HepG2 (cell line): ENCODE results near the gene ASPRV1. TPM values are rescaled to one million over a fixed set of nuclear protein-coding genes. Genes with fewer than 3 reads are reported as not detected.
A peak's percentile ranks its signal among the peaks of the same experiment; 100 is the strongest.

Source experiments
- CHD4 ChIP-seq: fragments of 200-600 bp; sonication (generic); IDR thresholded peaks from 2 replicates; pipeline ENCODE4 v1.7.0; 2017; ENCODE audit warnings: mild to moderate bottlenecking, low read length, borderline replicate concordance
- GPBP1L1 ChIP-seq: sonication (generic); formaldehyde crosslinking; IDR thresholded peaks from 2 replicates; pipeline ENCODE4 v1.5.0; 2020; ENCODE audit warnings: mild to moderate bottlenecking, missing genetic modification reagents
- HINFP ChIP-seq: sonication (generic); formaldehyde crosslinking; IDR thresholded peaks from 2 replicates; pipeline ENCODE4 v1.4.0; 2020; ENCODE audit warnings: low read depth, mild to moderate bottlenecking, missing genetic modification reagents
- KDM3A ChIP-seq: IDR thresholded peaks from 2 replicates; pipeline ENCODE4 v1.6.1; 2018; ENCODE audit warnings: low read depth, missing compliant biosample characterization
- NFATC3 ChIP-seq: sonication (generic); formaldehyde crosslinking; IDR thresholded peaks from 2 replicates; pipeline ENCODE4 v1.5.1; 2020; ENCODE audit warnings: mild to moderate bottlenecking, missing genetic modification reagents
- PATZ1 ChIP-seq: sonication (generic); formaldehyde crosslinking; IDR thresholded peaks from 2 replicates; pipeline ENCODE4 v1.4.0; 2020; ENCODE audit warnings: missing genetic modification reagents
- PCBP2 ChIP-seq: fragments of 200-400 bp; formaldehyde crosslinking; optimal IDR thresholded peaks from 2 replicates; pipeline ENCODE3; 2018; ENCODE audit warnings: low read length, low read depth; ENCODE audit not compliant: poor library complexity, severe bottlenecking
- RARA ChIP-seq: IDR thresholded peaks from 2 replicates; pipeline ENCODE4 v1.6.1; 2016; ENCODE audit warnings: missing genetic modification reagents, missing compliant biosample characterization
- SMAD1 ChIP-seq: sonication (generic); formaldehyde crosslinking; IDR thresholded peaks from 2 replicates; pipeline ENCODE4 v1.4.0; 2020; ENCODE audit warnings: missing genetic modification reagents, low read depth, mild to moderate bottlenecking, borderline replicate concordance
- SSRP1 ChIP-seq: IDR thresholded peaks from 2 replicates; pipeline ENCODE4 v1.6.1; 2016; ENCODE audit warnings: control low read depth
- TP53 ChIP-seq: sonication (generic); formaldehyde crosslinking; conservative IDR thresholded peaks from 2 replicates; pipeline ENCODE4 v1.4.0; 2020; ENCODE audit warnings: missing genetic modification reagents
- ZBTB33 ChIP-seq: sonication (generic); formaldehyde crosslinking; IDR thresholded peaks from 2 replicates; pipeline ENCODE4 v1.4.0; 2020; ENCODE audit warnings: missing genetic modification reagents
- ZNF10 ChIP-seq: sonication (generic); formaldehyde crosslinking; IDR thresholded peaks from 2 replicates; pipeline ENCODE4 v1.4.0; 2020; ENCODE audit warnings: mild to moderate bottlenecking, low read depth, missing genetic modification reagents, borderline replicate concordance
- ZNF281 ChIP-seq: sonication (generic); formaldehyde crosslinking; IDR thresholded peaks from 2 replicates; pipeline ENCODE4 v1.4.0; 2020; ENCODE audit warnings: missing genetic modification reagents, borderline replicate concordance
- ZNF292 ChIP-seq: sonication (generic); formaldehyde crosslinking; IDR thresholded peaks from 2 replicates; pipeline ENCODE4 v1.8.1; 2022; ENCODE audit warnings: mild to moderate bottlenecking, low read depth, missing genetic modification reagents, borderline replicate concordance
- ZNF501 ChIP-seq: sonication (generic); formaldehyde crosslinking; IDR thresholded peaks from 2 replicates; pipeline ENCODE4 v1.5.1; 2020; ENCODE audit warnings: mild to moderate bottlenecking, moderate library complexity, missing genetic modification reagents
- ZNF564 ChIP-seq: sonication (generic); formaldehyde crosslinking; IDR thresholded peaks from 2 replicates; pipeline ENCODE4 v1.8.1; 2023; ENCODE audit warnings: mild to moderate bottlenecking, missing genetic modification reagents
- ZNF672 ChIP-seq: sonication (generic); formaldehyde crosslinking; IDR thresholded peaks from 2 replicates; pipeline ENCODE4 v1.8.1; 2022; ENCODE audit warnings: missing genetic modification reagents
- ZNF766 ChIP-seq: sonication (generic); formaldehyde crosslinking; IDR thresholded peaks from 2 replicates; pipeline ENCODE4 v1.5.0; 2020; ENCODE audit warnings: missing genetic modification reagents, borderline replicate concordance
- polyA plus RNA-seq, 8 experiments: library from polyadenylated mRNA; depleted of rRNA in 3 of 8; stranded (reverse) in 7 of 8; unstranded in 1 of 8; fragments of >200 nt; fragmentation: Illumina TruSeq in 4 of 8; extraction: Trizol in 4 of 8; gene quantifications; 2 replicates each; pipeline versions ENCODE4 v1.2.1 to v1.2.3, GENCODE V29; 2011 to 2016; ENCODE audit warnings: low read depth in 4 of 8, missing spikeins in 1 of 8, mixed read lengths in 1 of 8; ENCODE audit not compliant: insufficient read depth in 1 of 8
- total RNA-seq, 5 experiments: library from RNA; depleted of rRNA; stranded (reverse); fragments of >200 nt; fragmentation: Illumina TruSeq; extraction: Trizol; gene quantifications; 2 replicates each; pipeline ENCODE4 v1.2.3, GENCODE V29; 2016; ENCODE audit warnings: low read depth in 1 of 5

ASPRV1 gene
- total and polyA plus RNA-seq, 2 of the 13 experiments (the other 11 are each of a cell fraction or from before 2014, with no cell fraction given), result 0.40 to 0.48 TPM

- TF ChIP-seq ZNF281 (CRISPR knock-in tag) (peak; percentile 57; the same call in 1 of the 2 replicates), TP53 (CRISPR knock-in tag) (peak; percentile 95; the same call in 1 of the 2 replicates), ZNF766 (peak; percentile 96), SSRP1 (CRISPR knock-in tag) (peak; percentile 64; the same call in 1 of the 2 replicates), GPBP1L1 (CRISPR knock-in tag) (no peak), CHD4 (no peak), PCBP2 (no peak), SMAD1 (CRISPR knock-in tag) (no peak), PATZ1 (CRISPR knock-in tag) (no peak), ZNF564 (peak; percentile 79; the same call in 1 of the 2 replicates), ZNF672 (CRISPR knock-in tag) (no peak), HINFP (peak; percentile 82; the same call in 1 of the 2 replicates), ZBTB33 (CRISPR knock-in tag) (peak; percentile 56; the same call in 1 of the 2 replicates), KDM3A (CRISPR knock-in tag) (no peak; the same call in 1 of the 2 replicates), NFATC3 (CRISPR knock-in tag) (peak; percentile 85), ZNF501 (CRISPR knock-in tag) (peak; percentile 99), ZNF10 (CRISPR knock-in tag) (no peak), RARA (CRISPR knock-in tag) (peak; percentile 58), ZNF292 (CRISPR knock-in tag) (peak; percentile 76)
These were observed 47.1 kb downstream of the ASPRV1 start (continued) for GRCh38 chr2:69914164-69914949.
